Adrenal gland (tissue), 12 donors: ENCODE data around the gene KIF2C. TPM values are rescaled to one million over a fixed set of nuclear protein-coding genes. Genes with fewer than 3 reads are reported as not detected.

Source experiments
- DNase-seq, 7 donors: peaks; one replicate each; pipeline ENCODE4 v3.0.0-alpha.2; 2019 to 2020
- H3K27ac ChIP-seq, 5 donors: fragments of 200-600 bp; sonication (generic) in 4 of 5; 1 replicate in 3 of 5; 2 replicates in 2 of 5; pipeline versions ENCODE4 v1.5.1 to v1.8.0; 2016 to 2020; ENCODE audit warnings: mild to moderate bottlenecking in 1 of 5
- H3K27me3 ChIP-seq: fragments of 200-600 bp; 2 replicates; pipeline ENCODE4 v1.8.0; 2021
- H3K36me3 ChIP-seq, 2 donors: fragments of 200-600 bp; replicated peaks in 1 of 2; 1 replicate in 1 of 2; 2 replicates in 1 of 2; pipeline versions ENCODE4 v1.5.1 to v1.8.0; 2018 to 2022
- H3K4me1 ChIP-seq, 2 donors: fragments of 200-600 bp; replicated peaks in 1 of 2; 1 replicate in 1 of 2; 2 replicates in 1 of 2; pipeline versions ENCODE4 v1.5.1 to v1.8.0; 2018 to 2021
- H3K4me3 ChIP-seq, 4 donors: fragments of 200-600 bp; sonication (generic) in 3 of 4; one replicate each; pipeline ENCODE4 v1.5.1; 2016 to 2018
- H3K9me3 ChIP-seq, 3 donors: fragments of 200-600 bp; sonication (generic) in 1 of 3; replicated peaks in 1 of 3; 1 replicate in 2 of 3; 2 replicates in 1 of 3; pipeline versions ENCODE4 v1.5.1 to v1.8.0; 2016 to 2021
- CTCF ChIP-seq, 6 experiments: fragments of 450-650 bp in 4 of 6; fragments of 200-600 bp in 2 of 6; sonication (generic) in 1 of 6; IDR thresholded peaks; 1 replicate in 5 of 6; 2 replicates in 1 of 6; pipeline versions ENCODE4 v1.5.1 to v1.8.0; 2016 to 2021; ENCODE audit warnings: antibody characterized with exemption in 6 of 6, mild to moderate bottlenecking in 2 of 6, moderate library complexity in 1 of 6
- POLR2A ChIP-seq, 2 donors: fragments of 450-650 bp; IDR thresholded peaks; one replicate each; pipeline ENCODE4 v1.6.1; 2017; ENCODE audit warnings: antibody characterized with exemption in 2 of 2, mild to moderate bottlenecking in 2 of 2, moderate library complexity in 1 of 2
- WGBS, 4 donors: extraction: QIAGEN DNeasy Blood & Tissue Kit in 2 of 4; methylation state at CpG; one replicate each; pipeline versions ENCODE4 v1.1.5 to v1.1.7; 2013 to 2017; 5-methylcytosine and 5-hydroxymethylcytosine counted together
- intact Hi-C, 2 donors: fragments of 100-400 bp; cut with DNase I; formaldehyde crosslinking; loops; one replicate each; pipeline versions ENCODE4 v1.14.1 to v1.15.0; 2022 to 2023
- polyA plus RNA-seq, 3 donors: library from polyadenylated mRNA; stranded (reverse); fragments of 200-250 nt in 2 of 3; fragments of 350-450 nt in 1 of 3; fragmentation: Illumina TruSeq in 1 of 3; extraction: RNeasy Lipid Tissue Mini Kit (QIAGEN cat#74804) in 1 of 3; gene quantifications; one replicate each; pipeline ENCODE4 v1.2.3, GENCODE V29; 2013 to 2014
- total RNA-seq, 9 donors: library from RNA; depleted of rRNA in 4 of 9; stranded (reverse); fragments of >200 nt in 4 of 9; fragments of 120-200 nt in 1 of 9; fragmentation: NEBNext Ultra II Directional in 1 of 9; extraction: Animal tissue kit (Norgen Biotek cat#: 25700) in 1 of 9; gene quantifications; one replicate each; pipeline versions ENCODE4 v1.1.0 to v1.2.4, GENCODE V29; 2013 to 2023
- donor health status: healthy with polysubstance abuse.
- donor health status: Bipolar disorder and iron deficiency.
- donor health status: DM: yes; HTN: yes; CAD: no.
- donor health status: DM: no; HTN: no; CAD: no.
- donor health status: DM: no; HTN: no; CAD: no.
- donor health status: DM: yes; HTN: yes; CAD: no.

KIF2C gene
- total and polyA plus RNA-seq, 12 donors, result 0.26 to 10.4 (median 1.4) TPM

GRCh38 chr1:44723064-44723463, 16.6 kb upstream of the KIF2C start:
- TF ChIP-seq CTCF (IDR thresholded peaks at IDR 0.05) (no peak), POLR2A (IDR thresholded peaks at IDR 0.05) (no peak)
- no peaks in the 10 kb centered on the region for H3K9me3 ChIP-seq
- no peak overlapping the region for H3K4me3 ChIP-seq
- intact Hi-C loops, result no loop called here
- H3K27ac ChIP-seq, result no peak overlapping the region
- H3K27me3 ChIP-seq, result no peaks in the 10 kb centered on the region
- H3K4me1 ChIP-seq, result peaks cover 0 to 3% of the 10 kb centered on the region in 2 donors
- 71 to 79% (median 76%) methylated on average over 9 of the region's 9 CpGs for WGBS, 4 donors
- DNase-seq, result no peak
- no peaks in the 10 kb centered on the region for H3K36me3 ChIP-seq

- Histone ChIP-seq H3K27ac (no peak overlapping the region), H3K36me3 (no peaks in the 10 kb centered on the region), H3K4me1 (peaks cover 0 to 3% of the 10 kb centered on the region in 2 donors), H3K27me3 (no peaks in the 10 kb centered on the region), H3K9me3 (no peaks in the 10 kb centered on the region), H3K4me3 (no peak overlapping the region)
- TF ChIP-seq CTCF (IDR thresholded peaks at IDR 0.05), result no peak
- TF ChIP-seq POLR2A (IDR thresholded peaks at IDR 0.05), result no peak
- intact Hi-C loops, result no loop called here
- DNase-seq, result peak in 5 of 7 donors; percentile 44 to 73 (median 49)
- WGBS, 4 donors, result 80 to 86% (median 85%) methylated on average over 21 to 28 of the region's 28 CpGs
Observed at GRCh38 chr1:44723496-44724295, 15.9 kb upstream of the KIF2C start.

- intact Hi-C loops, result no loop called here
- no peak overlapping the region for H3K27ac ChIP-seq
- peaks cover 0 to 3% of the 10 kb centered on the region in 2 donors for H3K4me1 ChIP-seq
- H3K9me3 ChIP-seq, result no peaks in the 10 kb centered on the region
- H3K27me3 ChIP-seq, result no peaks in the 10 kb centered on the region
- no peak for DNase-seq
- WGBS, 4 donors, result 72 to 88% (median 75%) methylated on average over 7 to 64 of the region's 64 CpGs
- H3K36me3 ChIP-seq, result no peaks in the 10 kb centered on the region
- no peak overlapping the region for H3K4me3 ChIP-seq
- TF ChIP-seq POLR2A (IDR thresholded peaks at IDR 0.05), result no peak
- no peak for TF ChIP-seq CTCF (IDR thresholded peaks at IDR 0.05)
Observed at GRCh38 chr1:44724296-44724954, 15.2 kb upstream of the KIF2C start.

GRCh38 chr1:44724955-44725698, 14.5 kb upstream of the KIF2C start:
- 73 to 87% (median 81%) methylated on average over 13 to 27 of the region's 27 CpGs for WGBS, 4 donors
- intact Hi-C loops, result no loop called here
- TF ChIP-seq POLR2A (IDR thresholded peaks at IDR 0.05) (no peak), CTCF (IDR thresholded peaks at IDR 0.05) (no peak)

More at GRCh38 chr1:44724955-44725698, 14.5 kb upstream of the KIF2C start:
- Histone ChIP-seq H3K4me3 (no peak overlapping the region), H3K27ac (no peak overlapping the region), H3K4me1 (peaks cover 0 to 7% of the 10 kb centered on the region in 2 donors), H3K36me3 (no peaks in the 10 kb centered on the region), H3K27me3 (no peaks in the 10 kb centered on the region), H3K9me3 (no peaks in the 10 kb centered on the region)
- no peak for DNase-seq
